Mesenchymal stem cell (in vitro differentiated cells and primary cell): ENCODE data around the gene UTP4.

ENCODE experiments used
- DNase-seq: peaks from one replicate; pipeline ENCODE4 v3.0.0-alpha.2; 2013
- H2AFZ ChIP-seq: one replicate; pipeline ENCODE4 v1.6.1; 2013; ENCODE audit warnings: low read depth, mild to moderate bottlenecking, control low read depth, inconsistent platforms, low read length, moderate library complexity
- H2AK5ac ChIP-seq: 2 replicates; pipeline ENCODE4 v1.6.1; 2013; ENCODE audit warnings: low read length, moderate library complexity, mild to moderate bottlenecking, inconsistent platforms; ENCODE audit not compliant: severe bottlenecking
- H2BK120ac ChIP-seq: one replicate; pipeline ENCODE4 v1.6.1; 2013; ENCODE audit warnings: low read depth, mild to moderate bottlenecking, inconsistent platforms, low read length, moderate library complexity
- H2BK12ac ChIP-seq, 2 experiments: one replicate each; pipeline ENCODE4 v1.6.1; 2013; ENCODE audit warnings: inconsistent platforms in 2 of 2, low read length in 2 of 2, mild to moderate bottlenecking in 2 of 2, moderate library complexity in 2 of 2, control low read depth in 1 of 2
- H2BK15ac ChIP-seq: one replicate; pipeline ENCODE4 v1.6.1; 2013; ENCODE audit warnings: mild to moderate bottlenecking, low read depth, inconsistent platforms; ENCODE audit not compliant: poor library complexity, severe bottlenecking
- H2BK5ac ChIP-seq: 2 replicates; pipeline ENCODE4 v1.6.1; 2013; ENCODE audit warnings: low read depth, mild to moderate bottlenecking, low read length, control low read depth, inconsistent platforms; ENCODE audit not compliant: poor library complexity, severe bottlenecking
- H3K14ac ChIP-seq, 2 experiments: one replicate each; pipeline ENCODE4 v1.6.1; 2013; ENCODE audit warnings: inconsistent platforms in 2 of 2, low read length in 2 of 2, control low read depth in 1 of 2, mild to moderate bottlenecking in 1 of 2, moderate library complexity in 1 of 2
- H3K18ac ChIP-seq, 2 experiments: one replicate each; pipeline ENCODE4 v1.6.1; 2013; ENCODE audit warnings: inconsistent platforms in 2 of 2, low read length in 2 of 2, control low read depth in 1 of 2, low read depth in 1 of 2, mild to moderate bottlenecking in 1 of 2
- H3K23ac ChIP-seq, 2 experiments: one replicate each; pipeline ENCODE4 v1.6.1; 2013; ENCODE audit warnings: inconsistent platforms in 2 of 2, low read length in 2 of 2, mild to moderate bottlenecking in 2 of 2, moderate library complexity in 2 of 2, control low read depth in 1 of 2
- H3K27ac ChIP-seq: 2 replicates; pipeline ENCODE4 v1.5.1; 2013; ENCODE audit warnings: mild to moderate bottlenecking, moderate library complexity, low read length, control low read depth, inconsistent platforms; ENCODE audit not compliant: poor library complexity, severe bottlenecking
- H3K27me3 ChIP-seq, 2 experiments: 2 replicates each; pipeline versions ENCODE4 v1.6.1 to v1.7.0; 2013; ENCODE audit warnings: low read length in 2 of 2, mild to moderate bottlenecking in 2 of 2, moderate library complexity in 2 of 2, control low read depth in 1 of 2, inconsistent platforms in 1 of 2; ENCODE audit not compliant: control insufficient read depth in 1 of 2, insufficient read depth in 1 of 2
- H3K36me3 ChIP-seq, 2 experiments: 2 replicates each; pipeline versions ENCODE4 v1.6.1 to v1.7.0; 2013; ENCODE audit warnings: low read length in 2 of 2, control low read depth in 1 of 2, inconsistent platforms in 1 of 2, low read depth in 1 of 2, mild to moderate bottlenecking in 1 of 2; ENCODE audit not compliant: insufficient read depth in 2 of 2, control insufficient read depth in 1 of 2
- H3K4ac ChIP-seq, 2 experiments: one replicate each; pipeline ENCODE4 v1.6.1; 2013; ENCODE audit warnings: inconsistent platforms in 2 of 2, low read length in 2 of 2, mild to moderate bottlenecking in 2 of 2, moderate library complexity in 2 of 2, control low read depth in 1 of 2, low read depth in 1 of 2
- H3K4me1 ChIP-seq: 2 replicates; pipeline ENCODE4 v1.6.1; 2013; ENCODE audit warnings: low read depth, low read length, control low read depth; ENCODE audit not compliant: control insufficient read depth, insufficient read depth
- H3K4me2 ChIP-seq: 2 replicates; pipeline ENCODE4 v1.6.1; 2013; ENCODE audit warnings: low read length, mild to moderate bottlenecking, inconsistent platforms; ENCODE audit not compliant: poor library complexity, severe bottlenecking
- H3K4me3 ChIP-seq, 2 experiments: 2 replicates each; pipeline versions ENCODE4 v1.5.1 to v1.7.0; 2013; ENCODE audit warnings: low read length in 2 of 2, mild to moderate bottlenecking in 2 of 2, control low read depth in 1 of 2, low read depth in 1 of 2; ENCODE audit not compliant: insufficient read depth in 1 of 2
- H3K79me1 ChIP-seq: replicated peaks from 2 replicates; pipeline ENCODE4 v1.6.1; 2013; ENCODE audit warnings: mild to moderate bottlenecking, control low read depth, low read length, inconsistent platforms; ENCODE audit not compliant: poor library complexity, severe bottlenecking
- H3K9ac ChIP-seq: 2 replicates; pipeline ENCODE4 v1.7.0; 2013; ENCODE audit warnings: mild to moderate bottlenecking, low read length, moderate library complexity
- H3K9me3 ChIP-seq: 2 replicates; pipeline ENCODE4 v1.7.0; 2013; ENCODE audit warnings: mild to moderate bottlenecking, low read length; ENCODE audit not compliant: control insufficient read depth
- H4K8ac ChIP-seq: one replicate; pipeline ENCODE4 v1.6.1; 2013; ENCODE audit warnings: inconsistent platforms, mild to moderate bottlenecking, low read length, moderate library complexity
- H4K91ac ChIP-seq: one replicate; pipeline ENCODE4 v1.6.1; 2013; ENCODE audit warnings: mild to moderate bottlenecking, low read length, inconsistent platforms
- WGBS: methylation state at CpG from one replicate; pipeline ENCODE4 v1.1.7; 2013; ENCODE audit warnings: mixed read lengths; 5-methylcytosine and 5-hydroxymethylcytosine counted together

The UTP4 gene

DNA sequence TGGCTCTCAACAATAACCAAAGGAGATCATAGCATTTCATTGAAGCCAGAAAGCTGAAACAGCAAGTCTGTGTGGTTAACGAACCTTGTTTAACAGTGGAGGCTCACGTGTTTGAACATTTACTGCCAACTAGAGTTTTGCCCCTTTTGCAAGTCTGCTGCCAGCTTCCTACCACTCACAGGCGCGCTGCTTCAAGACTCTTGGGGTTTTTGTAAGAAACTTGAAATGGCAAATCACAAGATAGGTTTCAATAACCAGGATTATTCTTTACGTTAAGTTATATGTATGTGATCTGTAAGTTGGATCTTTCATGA, 55.7 kb downstream of the UTP4 start:
- 10% methylated on average over 4 of the region's 5 CpGs for WGBS
- no peak for DNase-seq
- peak overlapping the region; percentile 89 to 93 for H3K4me3 ChIP-seq
- no peaks in the 10 kb centered on the region for H3K36me3 ChIP-seq
- peak overlapping the region in 1 of 2 experiments; percentile 67 for H3K4ac ChIP-seq
- no peaks in the 10 kb centered on the region for H3K9me3 ChIP-seq
- H2AK5ac ChIP-seq = no peak overlapping the region
- peak overlapping the region; percentile 89 for H3K9ac ChIP-seq
- H2BK15ac ChIP-seq = no peak overlapping the region
- peak overlapping the region; percentile 91 for H3K4me2 ChIP-seq
- H2BK5ac ChIP-seq = peak overlapping the region; percentile 3
- no peak overlapping the region for H2BK12ac ChIP-seq
- H3K79me1 ChIP-seq = peaks cover 7% of the 10 kb centered on the region
- H3K27me3 ChIP-seq = no peaks in the 10 kb centered on the region
- H3K18ac ChIP-seq = peak overlapping the region; percentile 9 to 43
- H2AFZ ChIP-seq = no peak overlapping the region
- H4K8ac ChIP-seq = no peak overlapping the region
- peaks cover 12% of the 10 kb centered on the region for H3K4me1 ChIP-seq
- peak overlapping the region; percentile 84 for H3K27ac ChIP-seq
- peak overlapping the region in 1 of 2 experiments; percentile 76 for H3K23ac ChIP-seq
- no peak overlapping the region for H3K14ac ChIP-seq
- no peak overlapping the region for H2BK120ac ChIP-seq
- H4K91ac ChIP-seq = no peak overlapping the region

DNA sequence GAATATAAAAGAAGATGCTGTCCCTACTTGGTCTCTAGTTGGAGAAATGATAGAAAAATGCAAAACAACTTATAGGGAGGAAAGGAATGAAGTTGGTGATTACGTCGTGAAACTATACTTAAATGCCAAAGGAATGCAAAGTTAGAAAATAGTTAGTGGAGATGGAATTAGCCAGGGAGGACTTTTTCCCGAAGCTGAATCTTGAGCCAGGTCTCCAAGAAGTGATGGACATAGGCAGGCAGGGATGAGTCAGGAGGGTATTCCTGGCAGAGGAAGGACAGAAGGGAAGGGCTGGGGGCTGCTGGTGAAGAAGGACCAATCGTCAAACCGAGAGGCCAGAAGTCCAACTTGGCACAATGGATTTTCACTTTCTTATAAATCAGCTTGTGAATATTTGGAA, 56.3 kb downstream of the UTP4 start:
- WGBS = 15% methylated on average over 3 of the region's 5 CpGs
- Histone ChIP-seq H3K4me2 (peak overlapping the region; percentile 91), H2AFZ (no peak overlapping the region), H2BK5ac (no peak overlapping the region), H3K27ac (peak overlapping the region; percentile 84), H3K36me3 (no peaks in the 10 kb centered on the region), H2BK120ac (no peak overlapping the region), H2AK5ac (peak overlapping the region; percentile 77), H3K4me3 (peak overlapping the region; percentile 47 to 89), H4K8ac (no peak overlapping the region), H4K91ac (no peak overlapping the region), H3K18ac (no peak overlapping the region), H3K27me3 (no peaks in the 10 kb centered on the region), H3K9me3 (no peaks in the 10 kb centered on the region), H3K79me1 (peaks cover 8% of the 10 kb centered on the region), H3K4me1 (peaks cover 10% of the 10 kb centered on the region), H2BK15ac (no peak overlapping the region), H2BK12ac (peak overlapping the region in 1 of 2 experiments; percentile 60), H3K9ac (peak overlapping the region; percentile 89), H3K14ac (peak overlapping the region in 1 of 2 experiments; percentile 57), H3K23ac (no peak overlapping the region), H3K4ac (no peak overlapping the region)
- DNase-seq = peak; percentile 55

DNA sequence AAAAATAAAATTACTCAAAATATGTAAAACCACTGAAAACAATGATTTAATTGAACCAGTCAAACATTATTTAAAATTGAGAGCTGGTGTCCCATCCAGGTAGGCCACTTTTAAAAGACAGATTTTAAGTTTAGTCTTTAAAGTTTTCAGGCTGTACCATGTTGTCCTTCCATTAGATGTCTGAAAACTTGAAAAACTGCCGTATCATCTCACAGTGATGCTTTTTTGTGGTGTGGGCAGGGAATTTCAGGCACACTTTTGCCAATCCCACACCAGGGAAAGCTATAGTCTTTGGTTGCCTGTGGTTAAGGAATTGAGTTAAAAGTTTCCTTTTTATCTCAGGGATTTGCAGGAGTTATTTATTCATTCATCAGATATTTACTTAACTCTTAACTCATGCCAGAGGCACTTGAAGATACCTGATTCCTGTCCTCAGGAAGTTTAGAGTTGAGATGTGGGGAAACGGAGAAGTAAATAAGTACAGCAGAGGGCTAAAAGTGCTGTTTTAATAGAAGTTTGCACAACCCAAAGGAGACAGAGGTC, 57.7 kb downstream of the UTP4 start:
- H3K27ac ChIP-seq = no peak overlapping the region
- no peak overlapping the region for H4K91ac ChIP-seq
- no peak overlapping the region for H2AFZ ChIP-seq
- no peak overlapping the region for H3K18ac ChIP-seq
- H2BK15ac ChIP-seq = no peak overlapping the region
- H4K8ac ChIP-seq = no peak overlapping the region
- no peak for DNase-seq
- peak overlapping the region; percentile 89 for H3K9ac ChIP-seq
- H2BK12ac ChIP-seq = peak overlapping the region in 1 of 2 experiments; percentile 66
- no peak overlapping the region for H2BK5ac ChIP-seq
- no peak overlapping the region for H3K23ac ChIP-seq
- peaks cover 10% of the 10 kb centered on the region for H3K79me1 ChIP-seq
- H3K4me2 ChIP-seq = no peak overlapping the region
- peak overlapping the region in 1 of 2 experiments; percentile 89 for H3K4me3 ChIP-seq
- peak overlapping the region; percentile 42 for H2AK5ac ChIP-seq
- no peak overlapping the region for H3K4ac ChIP-seq
- H3K9me3 ChIP-seq = no peaks in the 10 kb centered on the region
- no peak overlapping the region for H2BK120ac ChIP-seq
- no peaks in the 10 kb centered on the region for H3K27me3 ChIP-seq
- peaks cover 8% of the 10 kb centered on the region for H3K4me1 ChIP-seq
- no peak overlapping the region for H3K14ac ChIP-seq
- no peaks in the 10 kb centered on the region for H3K36me3 ChIP-seq
- WGBS = 83% methylated on average over 2 of the region's 2 CpGs

DNA sequence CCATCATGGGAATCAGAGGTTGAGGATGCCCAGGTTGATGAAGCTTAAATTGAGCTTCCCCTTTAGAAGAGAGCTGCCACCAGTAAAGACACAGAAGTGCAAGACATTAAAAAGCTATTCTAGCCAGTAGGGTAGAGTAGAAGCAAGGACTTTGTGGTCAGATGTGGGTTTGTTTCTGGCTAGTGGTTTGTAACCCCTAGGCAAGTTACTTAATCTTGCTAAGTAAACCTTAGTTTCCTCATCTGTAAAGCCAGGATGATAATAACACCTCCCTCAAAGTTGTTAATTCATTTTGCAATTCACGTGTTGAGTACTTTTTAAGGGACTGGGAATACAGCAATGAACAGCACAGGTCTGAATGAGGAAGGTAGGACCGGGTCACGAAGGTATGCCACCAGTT, 58.1 kb downstream of the UTP4 start:
- H4K91ac ChIP-seq = no peak overlapping the region
- H4K8ac ChIP-seq = no peak overlapping the region
- H3K9me3 ChIP-seq = no peaks in the 10 kb centered on the region
- H3K27me3 ChIP-seq = no peaks in the 10 kb centered on the region
- no peak overlapping the region for H3K4ac ChIP-seq
- no peak overlapping the region for H2BK15ac ChIP-seq
- H3K4me1 ChIP-seq = peaks cover 8% of the 10 kb centered on the region
- no peak overlapping the region for H3K4me2 ChIP-seq
- H2AFZ ChIP-seq = no peak overlapping the region
- H2AK5ac ChIP-seq = peak overlapping the region; percentile 42
- H2BK12ac ChIP-seq = peak overlapping the region in 1 of 2 experiments; percentile 66
- no peak overlapping the region for H3K14ac ChIP-seq
- H3K27ac ChIP-seq = no peak overlapping the region
- H3K18ac ChIP-seq = no peak overlapping the region
- H3K4me3 ChIP-seq = peak overlapping the region in 1 of 2 experiments; percentile 89
- peaks cover 15% of the 10 kb centered on the region for H3K79me1 ChIP-seq
- WGBS = 99% methylated on average over 3 of the region's 3 CpGs
- H3K9ac ChIP-seq = peak overlapping the region; percentile 89
- H2BK5ac ChIP-seq = no peak overlapping the region
- H2BK120ac ChIP-seq = no peak overlapping the region
- DNase-seq = no peak
- no peak overlapping the region for H3K23ac ChIP-seq
- H3K36me3 ChIP-seq = no peaks in the 10 kb centered on the region
